SK-N-SH treated with all-trans-retinoic acid at 6 μM for 48 hours (cell line): ENCODE data around the gene UBP1.
"Not testable (repeated sequence)": the region's sequence is repeated elsewhere in the genome, so short reads cannot be mapped to it uniquely, and the experiment has no call there.

Source experiments
- ATAC-seq: fragments of 200-7000 bp; cut with Tn5 transposase; 3 replicates; pipeline ENCODE4 v1.9.1; 2020; ENCODE audit warnings: mild to moderate bottlenecking, moderate library complexity
- BACH2 ChIP-seq: fragments of 250-450 bp; sonication (Bioruptor Pico); IDR thresholded peaks from 2 replicates; pipeline ENCODE4 v1.9.0; 2021; ENCODE audit warnings: mild to moderate bottlenecking, borderline replicate concordance
- ESRRG ChIP-seq: fragments of 250-450 bp; sonication (Bioruptor Pico); IDR thresholded peaks from 2 replicates; pipeline ENCODE4 v1.6.1; 2021; ENCODE audit warnings: mild to moderate bottlenecking
- OSR1 ChIP-seq: fragments of 250-450 bp; sonication (Bioruptor Pico); IDR thresholded peaks from 2 replicates; pipeline ENCODE4 v1.8.0; 2022; ENCODE audit warnings: moderate library complexity, mild to moderate bottlenecking, inconsistent platforms
- PPARA ChIP-seq: fragments of 250-450 bp; sonication (Bioruptor Pico); IDR thresholded peaks from 2 replicates; pipeline ENCODE4 v1.5.0; 2020; ENCODE audit warnings: mild to moderate bottlenecking, borderline replicate concordance
- SNAI2 ChIP-seq: fragments of 250-450 bp; sonication (Bioruptor Pico); IDR thresholded peaks from 2 replicates; pipeline ENCODE4 v1.5.0; 2020; ENCODE audit warnings: mild to moderate bottlenecking, moderate library complexity
- ZC3H10 ChIP-seq: fragments of 250-450 bp; sonication (Bioruptor Pico); IDR thresholded peaks from 2 replicates; pipeline ENCODE4 v1.5.1; 2021; ENCODE audit warnings: mild to moderate bottlenecking, moderate library complexity
- ZFP30 ChIP-seq: fragments of 450-650 bp; formaldehyde crosslinking; IDR thresholded peaks from 2 replicates; pipeline ENCODE4 v1.5.0; 2022; ENCODE audit warnings: mild to moderate bottlenecking, moderate library complexity
- ZNF70 ChIP-seq: fragments of 450-650 bp; formaldehyde crosslinking; IDR thresholded peaks from 2 replicates; pipeline ENCODE4 v1.5.0; 2020; ENCODE audit warnings: mild to moderate bottlenecking, moderate library complexity
- TF ChIP-seq, protein P1 (sequence below): fragments of 250-450 bp; sonication (Bioruptor Pico); IDR thresholded peaks from 2 replicates; pipeline ENCODE4 v1.5.1; 2020; ENCODE audit warnings: low read depth, mild to moderate bottlenecking, moderate library complexity
- TF ChIP-seq, protein P2 (sequence below): fragments of 250-450 bp; sonication (Bioruptor Pico); IDR thresholded peaks from 2 replicates; pipeline ENCODE4 v1.8.0; 2020; ENCODE audit warnings: mild to moderate bottlenecking, moderate library complexity, borderline replicate concordance
- TF ChIP-seq, protein P3 (sequence below): fragments of 250-450 bp; sonication (Bioruptor Pico); IDR thresholded peaks from 2 replicates; pipeline ENCODE4 v1.5.1; 2021; ENCODE audit warnings: mild to moderate bottlenecking, moderate library complexity
- TF ChIP-seq, protein P4 (sequence below): fragments of 250-450 bp; sonication (Bioruptor Pico); IDR thresholded peaks from 2 replicates; pipeline ENCODE4 v1.8.0; 2021; ENCODE audit warnings: low read depth, mild to moderate bottlenecking, moderate library complexity, borderline replicate concordance

Gene UBP1

DNA sequence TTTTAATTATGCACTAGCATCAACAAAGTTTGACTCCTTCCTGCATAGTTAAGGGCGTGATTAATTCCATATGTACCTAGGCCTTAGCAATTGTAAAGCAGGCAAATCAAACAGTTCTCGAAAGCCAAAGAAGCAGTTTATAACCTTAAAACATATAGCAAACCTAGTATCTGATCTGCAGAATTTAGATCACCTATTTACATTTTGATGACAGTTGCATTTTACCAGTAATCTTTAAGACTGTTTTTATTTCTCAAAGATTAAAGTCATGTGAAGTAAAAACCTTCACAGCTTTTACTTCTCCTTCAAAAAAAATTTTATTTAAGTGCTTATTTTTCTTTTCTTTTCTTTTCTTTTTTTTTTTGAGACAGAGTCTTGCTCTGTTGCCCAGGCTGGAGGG is 20.9 kb upstream of the UBP1 start:
- no peak for ATAC-seq
- TF ChIP-seq, protein P1, sequence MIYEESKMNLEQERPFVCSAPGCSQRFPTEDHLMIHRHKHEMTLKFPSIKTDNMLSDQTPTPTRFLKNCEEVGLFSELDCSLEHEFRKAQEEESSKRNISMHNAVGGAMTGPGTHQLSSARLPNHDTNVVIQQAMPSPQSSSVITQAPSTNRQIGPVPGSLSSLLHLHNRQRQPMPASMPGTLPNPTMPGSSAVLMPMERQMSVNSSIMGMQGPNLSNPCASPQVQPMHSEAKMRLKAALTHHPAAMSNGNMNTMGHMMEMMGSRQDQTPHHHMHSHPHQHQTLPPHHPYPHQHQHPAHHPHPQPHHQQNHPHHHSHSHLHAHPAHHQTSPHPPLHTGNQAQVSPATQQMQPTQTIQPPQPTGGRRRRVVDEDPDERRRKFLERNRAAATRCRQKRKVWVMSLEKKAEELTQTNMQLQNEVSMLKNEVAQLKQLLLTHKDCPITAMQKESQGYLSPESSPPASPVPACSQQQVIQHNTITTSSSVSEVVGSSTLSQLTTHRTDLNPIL (CRISPR knock-in tag): no peak
- TF ChIP-seq, protein P2, sequence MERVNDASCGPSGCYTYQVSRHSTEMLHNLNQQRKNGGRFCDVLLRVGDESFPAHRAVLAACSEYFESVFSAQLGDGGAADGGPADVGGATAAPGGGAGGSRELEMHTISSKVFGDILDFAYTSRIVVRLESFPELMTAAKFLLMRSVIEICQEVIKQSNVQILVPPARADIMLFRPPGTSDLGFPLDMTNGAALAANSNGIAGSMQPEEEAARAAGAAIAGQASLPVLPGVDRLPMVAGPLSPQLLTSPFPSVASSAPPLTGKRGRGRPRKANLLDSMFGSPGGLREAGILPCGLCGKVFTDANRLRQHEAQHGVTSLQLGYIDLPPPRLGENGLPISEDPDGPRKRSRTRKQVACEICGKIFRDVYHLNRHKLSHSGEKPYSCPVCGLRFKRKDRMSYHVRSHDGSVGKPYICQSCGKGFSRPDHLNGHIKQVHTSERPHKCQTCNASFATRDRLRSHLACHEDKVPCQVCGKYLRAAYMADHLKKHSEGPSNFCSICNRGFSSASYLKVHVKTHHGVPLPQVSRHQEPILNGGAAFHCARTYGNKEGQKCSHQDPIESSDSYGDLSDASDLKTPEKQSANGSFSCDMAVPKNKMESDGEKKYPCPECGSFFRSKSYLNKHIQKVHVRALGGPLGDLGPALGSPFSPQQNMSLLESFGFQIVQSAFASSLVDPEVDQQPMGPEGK: no peak
- TF ChIP-seq BACH2 (CRISPR knock-in tag) (no peak), OSR1 (CRISPR knock-in tag) (no peak), SNAI2 (no peak), PPARA (no peak), ZFP30 (CRISPR knock-in tag) (no peak)
- TF ChIP-seq, protein P3, sequence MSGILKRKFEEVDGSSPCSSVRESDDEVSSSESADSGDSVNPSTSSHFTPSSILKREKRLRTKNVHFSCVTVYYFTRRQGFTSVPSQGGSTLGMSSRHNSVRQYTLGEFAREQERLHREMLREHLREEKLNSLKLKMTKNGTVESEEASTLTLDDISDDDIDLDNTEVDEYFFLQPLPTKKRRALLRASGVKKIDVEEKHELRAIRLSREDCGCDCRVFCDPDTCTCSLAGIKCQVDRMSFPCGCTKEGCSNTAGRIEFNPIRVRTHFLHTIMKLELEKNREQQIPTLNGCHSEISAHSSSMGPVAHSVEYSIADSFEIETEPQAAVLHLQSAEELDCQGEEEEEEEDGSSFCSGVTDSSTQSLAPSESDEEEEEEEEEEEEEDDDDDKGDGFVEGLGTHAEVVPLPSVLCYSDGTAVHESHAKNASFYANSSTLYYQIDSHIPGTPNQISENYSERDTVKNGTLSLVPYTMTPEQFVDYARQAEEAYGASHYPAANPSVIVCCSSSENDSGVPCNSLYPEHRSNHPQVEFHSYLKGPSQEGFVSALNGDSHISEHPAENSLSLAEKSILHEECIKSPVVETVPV (CRISPR knock-in tag): no peak

DNA sequence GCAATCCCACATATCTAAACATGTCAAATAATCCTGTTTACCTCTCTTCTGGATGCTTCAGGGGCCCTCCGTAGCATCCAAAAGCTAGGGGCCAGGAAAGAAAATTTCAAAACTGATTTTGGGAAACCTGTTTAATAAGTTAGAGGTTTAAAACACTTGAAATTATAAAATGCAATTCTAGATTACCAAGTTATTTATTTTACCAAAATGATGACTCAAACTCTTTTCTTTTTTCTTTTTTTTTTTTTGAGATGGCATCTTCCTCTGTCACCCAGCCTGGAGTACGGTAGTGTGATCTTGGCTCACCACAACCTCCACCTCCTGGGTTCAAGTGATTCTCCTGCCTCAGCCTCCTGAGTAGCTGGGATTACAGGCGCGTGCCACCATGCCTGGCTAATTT is 19.4 kb upstream of the UBP1 start:
- not testable (repeated sequence) for ATAC-seq

DNA sequence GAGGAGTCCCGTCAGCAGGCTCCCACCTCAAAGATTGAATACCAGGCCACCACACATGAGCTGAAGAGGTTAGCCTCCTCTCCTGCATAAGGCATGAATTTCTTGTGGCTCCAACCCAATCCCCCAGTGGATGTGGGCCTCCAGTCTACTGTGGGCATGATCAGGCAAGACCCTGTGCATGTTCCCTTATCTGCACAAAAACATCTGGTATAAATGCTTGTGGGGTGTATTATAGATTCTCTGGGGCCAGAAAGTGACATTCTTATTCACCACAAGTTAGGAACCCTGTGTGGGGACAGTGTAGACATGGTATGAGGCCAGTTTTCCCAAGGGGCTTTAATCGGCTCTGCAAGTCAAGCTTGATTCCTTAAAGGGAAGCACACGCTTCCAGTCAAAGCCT is 18.2 kb upstream of the UBP1 start:
- TF ChIP-seq, protein P3 (CRISPR knock-in tag): no peak
- no peak for TF ChIP-seq ZFP30 (CRISPR knock-in tag)
- TF ChIP-seq ZC3H10 (CRISPR knock-in tag): no peak
- no peak for TF ChIP-seq ZNF70 (CRISPR knock-in tag)
- TF ChIP-seq, all 23 proteins: peak for 0
- ATAC-seq: no peak

DNA sequence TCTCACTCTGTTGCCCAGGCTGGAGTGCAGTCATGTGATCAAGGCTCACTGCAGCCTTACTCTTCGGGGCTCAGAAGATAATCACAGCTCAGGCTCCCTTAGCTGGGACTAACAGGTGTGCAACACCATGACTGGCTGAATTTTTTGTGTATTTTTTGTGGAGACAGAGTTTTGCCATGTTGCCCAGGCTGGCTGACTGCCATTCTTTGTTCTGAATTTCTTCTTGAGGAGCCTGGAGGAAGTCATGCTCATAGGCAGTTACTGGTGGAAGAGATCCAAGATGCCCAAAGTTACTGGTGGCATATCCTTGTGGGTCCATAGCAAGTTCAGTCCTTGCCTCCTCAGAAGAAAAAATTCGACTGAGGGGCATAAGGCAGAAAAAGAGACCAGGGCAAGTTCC is 16.6 kb upstream of the UBP1 start:
- ATAC-seq: no peak
- TF ChIP-seq SNAI2: no peak
- TF ChIP-seq, protein P2: no peak
- no peak for TF ChIP-seq ZC3H10 (CRISPR knock-in tag)
- TF ChIP-seq, protein P3 (CRISPR knock-in tag): no peak
- no peak for TF ChIP-seq ZFP30 (CRISPR knock-in tag)

DNA sequence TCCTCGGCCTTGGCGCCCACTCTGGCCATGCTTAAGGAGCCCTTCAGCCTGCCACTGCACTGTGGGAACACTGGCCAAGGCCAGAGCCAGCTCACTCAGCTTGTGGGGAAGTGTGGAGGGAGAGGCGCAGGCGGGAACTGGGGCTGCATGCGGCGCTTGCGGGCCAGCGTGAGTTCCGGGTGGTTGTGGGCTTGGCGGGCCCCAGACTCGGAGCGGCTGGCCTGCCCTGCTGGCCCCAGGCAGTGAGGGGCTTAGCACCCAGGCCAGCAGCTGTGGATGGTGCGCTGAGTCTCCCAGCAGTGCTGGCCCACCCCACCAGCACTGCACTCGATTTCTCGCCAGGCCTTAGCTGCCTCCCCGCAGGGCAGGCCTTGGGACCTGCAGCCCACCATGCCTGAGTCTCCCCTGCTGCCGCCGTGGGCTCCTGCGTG is 13.1 kb upstream of the UBP1 start:
- no peak for TF ChIP-seq ESRRG (CRISPR knock-in tag)
- TF ChIP-seq, protein P4, sequence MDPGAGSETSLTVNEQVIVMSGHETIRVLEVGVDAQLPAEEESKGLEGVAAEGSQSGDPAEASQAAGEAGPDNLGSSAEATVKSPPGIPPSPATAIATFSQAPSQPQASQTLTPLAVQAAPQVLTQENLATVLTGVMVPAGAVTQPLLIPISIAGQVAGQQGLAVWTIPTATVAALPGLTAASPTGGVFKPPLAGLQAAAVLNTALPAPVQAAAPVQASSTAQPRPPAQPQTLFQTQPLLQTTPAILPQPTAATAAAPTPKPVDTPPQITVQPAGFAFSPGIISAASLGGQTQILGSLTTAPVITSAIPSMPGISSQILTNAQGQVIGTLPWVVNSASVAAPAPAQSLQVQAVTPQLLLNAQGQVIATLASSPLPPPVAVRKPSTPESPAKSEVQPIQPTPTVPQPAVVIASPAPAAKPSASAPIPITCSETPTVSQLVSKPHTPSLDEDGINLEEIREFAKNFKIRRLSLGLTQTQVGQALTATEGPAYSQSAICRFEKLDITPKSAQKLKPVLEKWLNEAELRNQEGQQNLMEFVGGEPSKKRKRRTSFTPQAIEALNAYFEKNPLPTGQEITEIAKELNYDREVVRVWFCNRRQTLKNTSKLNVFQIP (CRISPR knock-in tag): no peak
- no peak for ATAC-seq

DNA sequence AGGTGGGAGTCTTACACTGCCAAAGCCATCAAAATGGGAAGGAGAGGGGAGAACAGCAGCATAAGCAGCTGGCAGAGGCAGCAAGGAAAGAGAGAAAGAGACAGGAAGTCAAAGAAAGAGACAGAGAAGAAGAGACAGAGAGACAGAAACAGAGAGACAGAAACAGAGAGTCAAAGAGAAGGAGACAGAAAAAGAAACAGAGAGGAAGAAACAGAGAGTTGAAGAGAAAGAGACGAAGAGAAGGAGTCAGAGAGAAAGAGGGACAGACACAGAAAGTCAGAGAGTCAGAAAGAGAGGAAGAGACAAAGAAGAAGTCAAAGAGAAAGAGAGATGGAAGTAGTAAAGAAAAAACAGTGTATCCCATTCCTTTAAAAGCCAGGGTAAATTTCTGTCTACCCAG is 11.8 kb upstream of the UBP1 start:
- ATAC-seq: not testable (repeated sequence)
